ENCODE data around the gene RABGAP1L.

RABGAP1L gene

DNA sequence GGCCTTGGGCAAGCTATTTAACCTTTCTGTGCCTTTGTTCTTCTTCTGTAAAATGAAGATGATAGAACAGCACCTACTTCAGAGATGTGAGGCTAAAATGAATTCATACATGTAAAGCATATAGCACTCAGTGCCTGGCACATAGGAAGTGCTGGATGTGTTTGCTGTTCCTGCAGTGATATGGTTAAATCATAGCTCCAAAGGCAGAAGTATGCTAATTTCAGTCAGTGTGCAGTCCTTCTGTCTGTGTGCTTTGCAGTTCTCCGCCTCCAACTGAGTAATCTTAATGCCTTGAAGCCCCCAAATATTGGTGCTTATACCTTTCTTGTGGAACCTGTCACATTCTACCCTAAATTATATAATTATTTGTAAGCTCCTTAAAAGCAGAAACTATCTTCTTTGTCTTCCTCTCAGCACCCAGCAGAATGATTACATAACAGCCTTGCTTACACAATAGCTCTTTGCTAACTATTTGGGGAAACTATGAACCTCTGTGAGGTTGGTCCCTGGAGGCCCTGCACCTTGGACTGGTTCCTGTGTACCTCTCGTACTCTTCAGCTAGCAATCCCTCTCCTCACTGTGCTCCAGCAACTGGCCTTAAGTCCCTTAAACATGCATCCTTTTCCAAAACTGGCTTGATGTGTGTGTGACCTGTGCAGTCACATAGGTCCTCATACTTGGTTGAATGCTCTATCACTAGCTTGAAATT, 783.4 kb downstream of the RABGAP1L start:
- H3K9ac ChIP-seq (ENCODE audit: low read depth, low read length, poor library complexity, severe bottlenecking): no peak overlapping the region
- no peak overlapping the region for H2AFZ ChIP-seq (ENCODE audit: low read length)
- H3K36me3 ChIP-seq (ENCODE audit: insufficient read depth, low read length): no peaks in the 10 kb centered on the region
- no peak overlapping the region for H3K4me3 ChIP-seq (ENCODE audit: low read length, poor library complexity, severe bottlenecking)
- no peaks in the 10 kb centered on the region for H3K4me1 ChIP-seq (ENCODE audit: insufficient read depth, low read length, poor library complexity, severe bottlenecking)
- H3K79me2 ChIP-seq (ENCODE audit: insufficient read depth, low read length): no peaks in the 10 kb centered on the region
- no peaks in the 10 kb centered on the region for H3F3A ChIP-seq (ENCODE audit: low read depth)
- no peak for TF ChIP-seq EZH2phosphoT487 (IDR thresholded peaks at IDR 0.05; ENCODE audit: borderline replicate concordance)
- TF ChIP-seq, protein P1, sequence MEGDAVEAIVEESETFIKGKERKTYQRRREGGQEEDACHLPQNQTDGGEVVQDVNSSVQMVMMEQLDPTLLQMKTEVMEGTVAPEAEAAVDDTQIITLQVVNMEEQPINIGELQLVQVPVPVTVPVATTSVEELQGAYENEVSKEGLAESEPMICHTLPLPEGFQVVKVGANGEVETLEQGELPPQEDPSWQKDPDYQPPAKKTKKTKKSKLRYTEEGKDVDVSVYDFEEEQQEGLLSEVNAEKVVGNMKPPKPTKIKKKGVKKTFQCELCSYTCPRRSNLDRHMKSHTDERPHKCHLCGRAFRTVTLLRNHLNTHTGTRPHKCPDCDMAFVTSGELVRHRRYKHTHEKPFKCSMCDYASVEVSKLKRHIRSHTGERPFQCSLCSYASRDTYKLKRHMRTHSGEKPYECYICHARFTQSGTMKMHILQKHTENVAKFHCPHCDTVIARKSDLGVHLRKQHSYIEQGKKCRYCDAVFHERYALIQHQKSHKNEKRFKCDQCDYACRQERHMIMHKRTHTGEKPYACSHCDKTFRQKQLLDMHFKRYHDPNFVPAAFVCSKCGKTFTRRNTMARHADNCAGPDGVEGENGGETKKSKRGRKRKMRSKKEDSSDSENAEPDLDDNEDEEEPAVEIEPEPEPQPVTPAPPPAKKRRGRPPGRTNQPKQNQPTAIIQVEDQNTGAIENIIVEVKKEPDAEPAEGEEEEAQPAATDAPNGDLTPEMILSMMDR (conservative IDR thresholded peaks at IDR 0.05; ENCODE audit: low read length): no peak
- H3K9me2 ChIP-seq (replicated peaks; ENCODE audit: low read depth, low read length): no peaks in the 10 kb centered on the region
- no peaks in the 10 kb centered on the region for H3K27me3 ChIP-seq (ENCODE audit: insufficient read depth, low read length, poor library complexity, severe bottlenecking)
- no peak overlapping the region for H3K4me2 ChIP-seq (ENCODE audit: low read depth, low read length, poor library complexity, severe bottlenecking)
- H3K9me3 ChIP-seq (ENCODE audit: insufficient read depth, low read depth, low read length): no peaks in the 10 kb centered on the region
- no peaks in the 10 kb centered on the region for H4K20me1 ChIP-seq (ENCODE audit: insufficient read depth, low read length, poor library complexity, severe bottlenecking)

DNA sequence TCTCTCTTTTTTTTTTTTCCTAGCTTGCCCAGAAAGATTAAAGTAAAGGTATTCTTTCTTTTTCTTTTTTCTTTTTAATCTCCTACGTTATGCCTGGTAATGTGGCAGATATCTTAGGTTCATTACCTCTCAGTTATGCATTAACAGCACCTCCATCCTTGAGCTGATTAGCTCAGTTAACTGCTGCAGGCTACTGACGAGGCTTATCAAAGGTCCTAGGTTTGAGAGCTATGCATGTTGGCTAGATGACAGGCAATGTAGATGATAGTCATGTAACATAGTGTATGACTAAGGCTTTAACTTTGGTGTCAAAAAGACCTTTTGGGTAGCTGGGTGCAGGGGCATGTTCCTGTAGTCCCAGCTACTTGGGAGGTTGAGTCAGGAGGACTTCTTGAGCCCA, 786.7 kb downstream of the RABGAP1L start:
- Histone ChIP-seq H3K79me2 (ENCODE audit: insufficient read depth, low read length) (no peaks in the 10 kb centered on the region), H3K36me3 (ENCODE audit: insufficient read depth, low read length) (no peaks in the 10 kb centered on the region), H3K9me2 (replicated peaks; ENCODE audit: low read depth, low read length) (no peaks in the 10 kb centered on the region), H3K27me3 (ENCODE audit: insufficient read depth, low read length, poor library complexity, severe bottlenecking) (no peaks in the 10 kb centered on the region), H3K9me3 (ENCODE audit: insufficient read depth, low read depth, low read length) (no peaks in the 10 kb centered on the region), H3K9ac (ENCODE audit: low read depth, low read length, poor library complexity, severe bottlenecking) (no peak overlapping the region), H2AFZ (ENCODE audit: low read length) (no peak overlapping the region), H3K4me2 (ENCODE audit: low read depth, low read length, poor library complexity, severe bottlenecking) (no peak overlapping the region), H3K4me1 (ENCODE audit: insufficient read depth, low read length, poor library complexity, severe bottlenecking) (no peaks in the 10 kb centered on the region), H3F3A (ENCODE audit: low read depth) (no peaks in the 10 kb centered on the region), H3K4me3 (ENCODE audit: low read length, poor library complexity, severe bottlenecking) (no peak overlapping the region), H4K20me1 (ENCODE audit: insufficient read depth, low read length, poor library complexity, severe bottlenecking) (no peaks in the 10 kb centered on the region)
- no peak for TF ChIP-seq EZH2phosphoT487 (IDR thresholded peaks at IDR 0.05; ENCODE audit: borderline replicate concordance)
- TF ChIP-seq, protein P1 (conservative IDR thresholded peaks at IDR 0.05; ENCODE audit: low read length): no peak

DNA sequence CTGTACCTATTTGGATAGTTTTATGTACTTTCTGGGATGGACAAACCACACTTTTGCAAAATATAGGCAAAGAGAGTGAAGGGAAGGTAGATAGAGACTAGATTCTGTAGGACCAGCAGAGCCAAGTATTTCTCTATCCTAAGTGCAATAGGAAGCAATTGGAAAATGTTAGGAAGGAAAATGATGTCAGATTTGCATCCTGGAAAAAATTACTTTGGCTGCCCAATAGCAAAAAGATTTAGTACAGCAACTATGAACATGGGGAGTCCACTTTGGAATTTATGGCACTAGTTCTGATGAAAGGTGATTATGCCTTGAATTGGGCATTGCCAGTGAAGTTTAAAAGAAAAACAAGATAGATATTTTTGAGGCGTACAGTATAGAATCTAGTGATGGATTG, 789.7 kb downstream of the RABGAP1L start:
- Histone ChIP-seq H3F3A (ENCODE audit: low read depth) (no peaks in the 10 kb centered on the region), H3K9me3 (ENCODE audit: insufficient read depth, low read depth, low read length) (no peaks in the 10 kb centered on the region), H3K9ac (ENCODE audit: low read depth, low read length, poor library complexity, severe bottlenecking) (no peak overlapping the region), H3K79me2 (ENCODE audit: insufficient read depth, low read length) (no peaks in the 10 kb centered on the region), H3K4me3 (ENCODE audit: low read length, poor library complexity, severe bottlenecking) (no peak overlapping the region), H3K9me2 (replicated peaks; ENCODE audit: low read depth, low read length) (no peaks in the 10 kb centered on the region), H2AFZ (ENCODE audit: low read length) (no peak overlapping the region), H4K20me1 (ENCODE audit: insufficient read depth, low read length, poor library complexity, severe bottlenecking) (no peaks in the 10 kb centered on the region), H3K36me3 (ENCODE audit: insufficient read depth, low read length) (no peaks in the 10 kb centered on the region), H3K4me2 (ENCODE audit: low read depth, low read length, poor library complexity, severe bottlenecking) (no peak overlapping the region), H3K4me1 (ENCODE audit: insufficient read depth, low read length, poor library complexity, severe bottlenecking) (no peaks in the 10 kb centered on the region), H3K27me3 (ENCODE audit: insufficient read depth, low read length, poor library complexity, severe bottlenecking) (no peaks in the 10 kb centered on the region)
- TF ChIP-seq EZH2phosphoT487 (IDR thresholded peaks at IDR 0.05; ENCODE audit: borderline replicate concordance): no peak
- TF ChIP-seq, protein P1 (conservative IDR thresholded peaks at IDR 0.05; ENCODE audit: low read length): no peak
